ENCODE results near the gene PCSK5.

The PCSK5 gene

DNA sequence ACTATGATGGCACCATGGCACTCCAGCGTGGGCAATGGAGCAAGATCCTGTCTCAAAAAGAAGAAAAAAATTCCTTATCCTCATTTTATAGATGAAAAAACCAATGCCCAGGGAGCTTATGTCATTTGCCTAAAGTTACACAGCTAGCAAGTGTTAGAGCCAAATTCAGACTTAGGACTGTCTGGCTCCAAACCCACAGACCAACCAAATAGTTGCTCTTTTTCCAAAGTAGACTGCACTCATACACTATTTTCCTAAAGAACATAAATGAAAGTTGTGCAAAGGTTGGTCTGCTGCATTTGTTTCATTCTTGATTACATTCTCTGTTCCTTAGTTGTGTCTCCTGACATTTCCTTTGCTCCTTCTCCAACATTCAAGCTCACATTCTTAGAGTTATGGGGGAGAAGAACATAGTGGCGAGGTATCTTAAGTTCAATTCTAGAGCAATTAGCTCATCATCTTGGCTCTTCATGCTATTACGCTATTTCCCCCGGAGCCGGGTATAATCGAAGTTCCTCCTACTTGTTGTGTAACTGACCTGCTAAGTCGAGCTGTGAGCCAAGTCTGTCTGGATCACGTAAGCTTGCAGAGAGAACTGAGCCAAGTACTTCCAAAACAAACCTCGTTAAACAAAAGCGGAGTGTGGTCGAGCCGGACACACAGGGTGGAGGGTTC lies 365.4 kb downstream of the PCSK5 start:
- no peak overlapping the region for H3K4me3 ChIP-seq (ENCODE audit: insufficient read depth, low read length, poor library complexity, severe bottlenecking)
- H3K79me2 ChIP-seq (ENCODE audit: insufficient read depth, low read length): no peaks in the 10 kb centered on the region
- H3K9ac ChIP-seq (ENCODE audit: low read length): no peak overlapping the region
- TF ChIP-seq, protein P1, sequence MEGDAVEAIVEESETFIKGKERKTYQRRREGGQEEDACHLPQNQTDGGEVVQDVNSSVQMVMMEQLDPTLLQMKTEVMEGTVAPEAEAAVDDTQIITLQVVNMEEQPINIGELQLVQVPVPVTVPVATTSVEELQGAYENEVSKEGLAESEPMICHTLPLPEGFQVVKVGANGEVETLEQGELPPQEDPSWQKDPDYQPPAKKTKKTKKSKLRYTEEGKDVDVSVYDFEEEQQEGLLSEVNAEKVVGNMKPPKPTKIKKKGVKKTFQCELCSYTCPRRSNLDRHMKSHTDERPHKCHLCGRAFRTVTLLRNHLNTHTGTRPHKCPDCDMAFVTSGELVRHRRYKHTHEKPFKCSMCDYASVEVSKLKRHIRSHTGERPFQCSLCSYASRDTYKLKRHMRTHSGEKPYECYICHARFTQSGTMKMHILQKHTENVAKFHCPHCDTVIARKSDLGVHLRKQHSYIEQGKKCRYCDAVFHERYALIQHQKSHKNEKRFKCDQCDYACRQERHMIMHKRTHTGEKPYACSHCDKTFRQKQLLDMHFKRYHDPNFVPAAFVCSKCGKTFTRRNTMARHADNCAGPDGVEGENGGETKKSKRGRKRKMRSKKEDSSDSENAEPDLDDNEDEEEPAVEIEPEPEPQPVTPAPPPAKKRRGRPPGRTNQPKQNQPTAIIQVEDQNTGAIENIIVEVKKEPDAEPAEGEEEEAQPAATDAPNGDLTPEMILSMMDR (IDR thresholded peaks at IDR 0.05; ENCODE audit: insufficient read depth, low read length, poor library complexity, severe bottlenecking): no peak
- no peak for TF ChIP-seq EZH2phosphoT487 (conservative IDR thresholded peaks at IDR 0.05; ENCODE audit: low read length)
- H4K20me1 ChIP-seq (ENCODE audit: low read depth, low read length): no peaks in the 10 kb centered on the region
- no peak overlapping the region for H3K27ac ChIP-seq (ENCODE audit: low read depth, low read length)
- no peaks in the 10 kb centered on the region for H3F3A ChIP-seq (ENCODE audit: insufficient read depth)
- H2AFZ ChIP-seq (ENCODE audit: low read depth, low read length, severe bottlenecking): no peak overlapping the region
- H3K4me2 ChIP-seq (ENCODE audit: low read depth, low read length, poor library complexity, severe bottlenecking): no peak overlapping the region
- no peaks in the 10 kb centered on the region for H3K36me3 ChIP-seq (ENCODE audit: low read length)
- no peaks in the 10 kb centered on the region for H3K27me3 ChIP-seq (ENCODE audit: low read length)
- no peaks in the 10 kb centered on the region for H3K9me3 ChIP-seq (ENCODE audit: insufficient read depth, low read length)
- H3K9me2 ChIP-seq (replicated peaks; ENCODE audit: insufficient read depth, low read length): no peaks in the 10 kb centered on the region

DNA sequence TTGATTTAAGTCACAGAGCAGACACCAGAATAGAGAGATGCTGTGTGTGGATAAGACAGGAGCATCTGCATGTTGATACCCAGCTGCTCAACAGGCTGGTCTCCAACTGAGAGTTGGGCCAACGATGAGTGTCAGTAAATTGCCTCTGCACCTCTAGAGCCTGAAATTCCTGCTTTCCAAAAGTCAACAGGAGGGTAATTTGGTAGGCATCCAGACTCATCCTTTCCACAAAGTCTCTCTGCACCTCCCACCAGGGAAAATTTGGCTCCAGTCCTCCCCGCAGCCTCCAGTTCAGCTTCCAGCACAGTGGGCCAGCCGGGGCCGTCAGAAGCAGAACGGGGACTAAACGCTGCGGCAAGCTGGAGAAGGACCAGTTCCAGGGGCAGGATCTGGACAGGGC lies 366.8 kb downstream of the PCSK5 start:
- H3K9me2 ChIP-seq (replicated peaks; ENCODE audit: insufficient read depth, low read length): no peaks in the 10 kb centered on the region
- H2AFZ ChIP-seq (ENCODE audit: low read depth, low read length, severe bottlenecking): no peak overlapping the region
- H3K9me3 ChIP-seq (ENCODE audit: insufficient read depth, low read length): no peaks in the 10 kb centered on the region
- no peak overlapping the region for H3K4me2 ChIP-seq (ENCODE audit: low read depth, low read length, poor library complexity, severe bottlenecking)
- H3K27me3 ChIP-seq (ENCODE audit: low read length): no peaks in the 10 kb centered on the region
- TF ChIP-seq EZH2phosphoT487 (conservative IDR thresholded peaks at IDR 0.05; ENCODE audit: low read length): no peak
- TF ChIP-seq, protein P1 (IDR thresholded peaks at IDR 0.05; ENCODE audit: insufficient read depth, low read length, poor library complexity, severe bottlenecking): no peak
- H3K36me3 ChIP-seq (ENCODE audit: low read length): no peaks in the 10 kb centered on the region
- no peak overlapping the region for H3K4me3 ChIP-seq (ENCODE audit: insufficient read depth, low read length, poor library complexity, severe bottlenecking)
- H4K20me1 ChIP-seq (ENCODE audit: low read depth, low read length): no peaks in the 10 kb centered on the region
- no peak overlapping the region for H3K9ac ChIP-seq (ENCODE audit: low read length)
- no peaks in the 10 kb centered on the region for H3F3A ChIP-seq (ENCODE audit: insufficient read depth)
- no peak overlapping the region for H3K27ac ChIP-seq (ENCODE audit: low read depth, low read length)
- H3K79me2 ChIP-seq (ENCODE audit: insufficient read depth, low read length): no peaks in the 10 kb centered on the region

GRCh38 chr9:76266649-76267283 lies 376.3 kb downstream of the PCSK5 start:
- Histone ChIP-seq H3K4me2 (ENCODE audit: low read depth, low read length, poor library complexity, severe bottlenecking) (no peak overlapping the region), H3F3A (ENCODE audit: insufficient read depth) (no peaks in the 10 kb centered on the region), H3K9me2 (replicated peaks; ENCODE audit: insufficient read depth, low read length) (no peaks in the 10 kb centered on the region), H3K36me3 (ENCODE audit: low read length) (no peaks in the 10 kb centered on the region), H3K9me3 (ENCODE audit: insufficient read depth, low read length) (no peaks in the 10 kb centered on the region), H3K4me3 (ENCODE audit: insufficient read depth, low read length, poor library complexity, severe bottlenecking) (no peak overlapping the region), H3K27ac (ENCODE audit: low read depth, low read length) (no peak overlapping the region), H2AFZ (ENCODE audit: low read depth, low read length, severe bottlenecking) (no peak overlapping the region), H3K27me3 (ENCODE audit: low read length) (no peaks in the 10 kb centered on the region), H4K20me1 (ENCODE audit: low read depth, low read length) (no peaks in the 10 kb centered on the region), H3K79me2 (ENCODE audit: insufficient read depth, low read length) (no peaks in the 10 kb centered on the region), H3K9ac (ENCODE audit: low read length) (no peak overlapping the region)
- TF ChIP-seq EZH2phosphoT487 (conservative IDR thresholded peaks at IDR 0.05; ENCODE audit: low read length): no peak
- TF ChIP-seq, protein P1 (IDR thresholded peaks at IDR 0.05; ENCODE audit: insufficient read depth, low read length, poor library complexity, severe bottlenecking): no peak
